ENCODE results near the gene DPH2. TPM values are rescaled to one million over a fixed set of nuclear protein-coding genes. Genes with fewer than 3 reads are reported as not detected.

Gene DPH2
- polyA plus RNA-seq, 4 donors = 24.0 to 26.8 (median 24.5) TPM

- DNase-seq (ENCODE audit: low read depth in 4 of 4, low spot score in 3 of 4) = no peak
These were observed 51.9 kb downstream of the DPH2 start for GRCh38 chr1:44021581-44022321.

Other genes with a start within 250 kb of the DPH2 start
- 1 to 10 TPM; 1.5 to 2.6 (median 2.1) TPM for gene ARTN, start 36.2 kb upstream of the DPH2 start, polyA plus RNA-seq (ENCODE audit: insufficient read length in 4 of 4)
- 10 to 100 TPM; 34.1 to 43.2 (median 38.5) TPM for gene IPO13, start 23.1 kb upstream of the DPH2 start, polyA plus RNA-seq (ENCODE audit: insufficient read length in 4 of 4)
- 100 to 1,000 TPM; 139 to 182 (median 149) TPM for gene ATP6V0B, start 5.0 kb downstream of the DPH2 start, polyA plus RNA-seq (ENCODE audit: insufficient read length in 4 of 4)
- gene B4GALT2, start 9.2 kb downstream of the DPH2 start, polyA plus RNA-seq (ENCODE audit: insufficient read length in 4 of 4) = 10 to 100 TPM; 38.8 to 48.7 (median 40.1) TPM
- 10 to 100 TPM; 16.3 to 22.6 (median 20.5) TPM for gene CCDC24, start 21.6 kb downstream of the DPH2 start, polyA plus RNA-seq (ENCODE audit: insufficient read length in 4 of 4)
- 1 to 10 TPM; 5.6 to 7.7 (median 6.3) TPM for gene SLC6A9, start 61.5 kb downstream of the DPH2 start, polyA plus RNA-seq (ENCODE audit: insufficient read length in 4 of 4)
- under 1 TPM in 1 of 4 donors, not detected in 3; 0.17 TPM for gene KLF17, start 148.8 kb downstream of the DPH2 start, polyA plus RNA-seq (ENCODE audit: insufficient read length in 4 of 4)
- gene KLF18, start 171.6 kb downstream of the DPH2 start, polyA plus RNA-seq (ENCODE audit: insufficient read length in 4 of 4) = not detected
- gene DMAP1, start 243.5 kb downstream of the DPH2 start, polyA plus RNA-seq (ENCODE audit: insufficient read length in 4 of 4) = 10 to 100 TPM; 56.8 to 62.5 (median 57.3) TPM